ENCODE data around the gene RING1.

The RING1 gene

DNA sequence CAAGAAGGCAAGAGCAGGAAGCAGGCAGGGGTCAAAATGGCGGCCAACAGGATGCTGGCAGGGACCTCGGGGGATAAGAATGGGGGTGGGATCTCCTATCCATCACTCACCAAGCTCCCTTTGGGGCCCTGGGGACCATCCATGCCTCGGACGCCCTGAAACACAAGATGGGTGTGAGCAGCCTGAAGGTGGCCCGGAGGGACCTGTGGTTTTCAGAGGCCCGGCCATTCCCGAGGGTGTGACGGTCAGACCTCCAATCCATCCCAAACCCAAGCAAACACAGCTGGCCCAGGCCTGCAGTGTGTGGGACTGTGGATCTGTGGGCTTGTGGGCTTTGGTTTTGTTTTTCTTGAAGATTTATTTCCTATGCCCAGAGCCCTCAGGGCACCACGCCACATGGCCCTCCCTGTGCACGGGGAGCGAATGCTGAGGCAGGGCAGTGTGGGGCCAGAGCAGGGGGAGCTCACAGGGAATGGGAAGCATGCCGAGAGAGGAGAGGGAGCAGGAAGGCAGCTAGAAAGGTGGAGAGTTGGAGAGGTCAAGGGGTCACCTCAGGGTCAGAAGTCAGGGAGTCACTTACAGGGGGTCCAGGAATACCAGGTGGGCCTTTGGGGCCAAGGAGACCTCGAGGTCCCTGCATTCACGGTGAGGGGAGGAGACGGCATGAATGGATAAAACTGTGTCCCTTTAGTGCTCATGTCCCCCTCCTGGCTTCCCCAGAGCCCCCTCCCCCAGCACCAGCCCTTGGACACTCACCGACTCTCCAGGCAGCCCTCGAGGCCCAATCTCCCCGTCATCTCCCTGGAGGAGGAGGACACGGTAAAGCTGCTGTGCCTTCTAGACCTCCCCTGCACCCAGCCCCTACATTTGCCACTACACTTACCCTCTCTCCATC, 30.5 kb upstream of the RING1 start:
- TF ChIP-seq FOXP2 (optimal IDR thresholded peaks at IDR 0.05; ENCODE audit: borderline replicate concordance, extremely low read depth, extremely low read length, insufficient read depth), result no peak
- TF ChIP-seq REST (IDR thresholded peaks at IDR 0.05; ENCODE audit: insufficient read depth in 1 of 2, low read depth in 2 of 2, low read length in 2 of 2), result no peak
- TF ChIP-seq SIN3A (IDR thresholded peaks at IDR 0.05; ENCODE audit: borderline replicate concordance, insufficient read depth, low read length), result no peak
- no peak for TF ChIP-seq TAF1 (IDR thresholded peaks at IDR 0.05; ENCODE audit: borderline replicate concordance, insufficient read depth, low read length)
- TF ChIP-seq POLR2AphosphoS5 (IDR thresholded peaks at IDR 0.05; ENCODE audit: low read depth, low read length), result no peak

DNA sequence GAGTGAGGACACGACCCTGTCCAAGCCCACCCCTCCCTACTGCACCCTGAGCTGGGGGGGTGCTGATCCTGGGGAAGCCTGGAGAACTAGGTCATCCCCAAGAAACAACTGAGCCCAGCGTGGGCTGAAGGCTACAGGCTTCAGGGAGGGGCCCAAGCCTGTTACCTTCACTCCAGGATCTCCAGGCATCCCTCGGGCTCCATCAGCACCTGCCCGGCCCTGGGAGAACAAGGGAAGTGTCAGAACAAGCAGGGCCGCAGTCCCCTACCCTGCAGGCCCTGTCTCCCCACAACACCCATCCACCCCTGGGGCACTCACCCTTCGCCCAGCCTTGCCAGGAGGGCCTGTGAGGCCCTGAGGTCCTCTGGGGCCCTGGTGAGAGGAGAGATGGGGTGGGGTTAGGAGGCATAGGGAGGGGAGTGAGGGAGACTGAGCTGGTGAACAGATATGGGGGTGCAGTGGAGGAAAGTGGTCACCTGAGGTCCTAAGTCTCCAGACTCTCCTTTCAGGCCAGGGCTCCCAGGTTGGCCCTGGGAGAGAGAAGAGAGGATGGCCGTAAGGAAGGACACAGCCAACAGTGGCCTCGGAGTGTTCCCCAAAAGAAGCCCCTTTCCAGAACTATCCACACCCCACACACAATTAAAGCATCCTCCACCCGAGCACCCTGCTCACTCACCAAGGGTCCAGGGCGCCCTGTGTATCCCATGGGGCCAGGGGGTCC, 29.4 kb upstream of the RING1 start:
- TF ChIP-seq FOXP2 (optimal IDR thresholded peaks at IDR 0.05; ENCODE audit: borderline replicate concordance, extremely low read depth, extremely low read length, insufficient read depth), result no peak
- no peak for TF ChIP-seq POLR2AphosphoS5 (IDR thresholded peaks at IDR 0.05; ENCODE audit: low read depth, low read length)
- TF ChIP-seq REST (IDR thresholded peaks at IDR 0.05; ENCODE audit: insufficient read depth in 1 of 2, low read depth in 2 of 2, low read length in 2 of 2), result no peak

DNA sequence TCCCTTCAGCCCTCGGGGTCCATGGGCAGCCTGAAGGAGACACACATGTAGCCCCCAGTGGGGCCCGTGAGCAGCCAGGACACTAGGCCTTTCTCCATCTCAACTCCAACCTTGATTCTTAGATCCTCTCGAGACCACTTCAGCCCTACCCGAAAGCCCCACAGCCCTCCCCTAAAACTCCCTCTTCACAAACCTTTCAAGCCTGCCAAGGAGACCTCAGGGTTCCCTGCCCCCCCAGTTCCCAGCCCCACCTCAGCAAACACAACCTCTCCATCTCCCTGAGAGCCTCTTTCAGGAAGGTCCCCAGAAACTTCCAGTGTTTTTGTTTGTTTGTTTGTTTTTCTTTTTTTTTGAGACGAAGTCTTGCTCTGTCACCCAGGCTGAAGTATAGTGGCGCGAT, 27.2 kb upstream of the RING1 start:
- no peak for TF ChIP-seq POLR2AphosphoS5 (IDR thresholded peaks at IDR 0.05; ENCODE audit: low read depth, low read length)
- TF ChIP-seq REST (IDR thresholded peaks at IDR 0.05; ENCODE audit: insufficient read depth in 1 of 2, low read depth in 2 of 2, low read length in 2 of 2), result no peak
- no peak for TF ChIP-seq FOXP2 (optimal IDR thresholded peaks at IDR 0.05; ENCODE audit: borderline replicate concordance, extremely low read depth, extremely low read length, insufficient read depth)
- no peak for TF ChIP-seq TAF1 (IDR thresholded peaks at IDR 0.05; ENCODE audit: borderline replicate concordance, insufficient read depth, low read length)

- no peak for TF ChIP-seq FOXP2 (optimal IDR thresholded peaks at IDR 0.05; ENCODE audit: borderline replicate concordance, extremely low read depth, extremely low read length, insufficient read depth)
- no peak for TF ChIP-seq POLR2AphosphoS5 (IDR thresholded peaks at IDR 0.05; ENCODE audit: low read depth, low read length)
- TF ChIP-seq REST (IDR thresholded peaks at IDR 0.05; ENCODE audit: insufficient read depth in 1 of 2, low read depth in 2 of 2, low read length in 2 of 2), result no peak
These were observed 25.1 kb upstream of the RING1 start for GRCh38 chr6:33183071-33183683.

Data from PFSK-1 (cell line).